Measurements from ENCODE around the gene TARP.

Gene TARP

DNA sequence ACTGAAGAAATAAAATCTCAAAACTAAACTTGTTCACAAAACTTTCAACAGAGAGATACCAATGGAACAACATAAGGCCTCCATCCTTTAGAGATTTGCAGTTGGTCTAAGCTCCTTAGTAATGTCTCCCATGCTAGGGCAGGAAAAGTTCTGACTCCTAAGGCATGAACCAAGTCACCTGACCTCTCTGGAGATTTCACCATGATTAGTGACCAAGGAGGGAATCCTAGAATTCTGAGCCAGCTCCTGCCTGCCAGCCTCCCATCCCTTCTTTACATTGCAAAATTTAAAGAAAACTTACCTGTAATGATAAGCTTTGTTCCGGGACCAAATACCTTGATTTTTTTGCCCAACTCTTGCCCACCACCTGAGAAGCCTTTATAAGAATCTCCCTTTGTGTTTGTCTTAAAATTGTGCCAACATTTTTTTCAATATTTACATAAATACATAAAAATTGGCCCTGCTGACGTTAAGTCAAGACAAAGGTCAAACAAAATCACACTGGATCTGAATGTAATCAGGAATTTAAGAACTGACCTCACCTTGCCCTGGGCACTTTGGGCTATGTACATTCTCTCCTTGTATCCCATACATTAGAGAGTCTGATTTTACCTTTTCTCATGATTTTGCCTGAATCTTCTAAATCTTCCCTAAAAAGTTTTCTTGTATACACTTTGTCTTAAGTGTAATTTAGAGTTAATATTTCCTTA lies at the start of gene TARP:
Gene TARP, minus strand, starts transcription at position 351 of the 710 bp plus-strand sequence.
- DNase-seq, result no peak
- no peaks in the 10 kb centered on the region for H3K4me1 ChIP-seq
- no peak within 1 kb of the TSS for H3K4me3 ChIP-seq
- no peaks in the 10 kb centered on the region for H3K36me3 ChIP-seq
- H3K27ac ChIP-seq (replicated peaks), result no peak within 1 kb of the TSS
- H3K27me3 ChIP-seq (ENCODE audit: low read depth), result no peaks in the 10 kb centered on the region
- no peaks in the 10 kb centered on the region for H3K9me3 ChIP-seq (replicated peaks)
- intact Hi-C loops (cut with micrococcal nuclease), result no loop called here
- TF ChIP-seq, protein P1, sequence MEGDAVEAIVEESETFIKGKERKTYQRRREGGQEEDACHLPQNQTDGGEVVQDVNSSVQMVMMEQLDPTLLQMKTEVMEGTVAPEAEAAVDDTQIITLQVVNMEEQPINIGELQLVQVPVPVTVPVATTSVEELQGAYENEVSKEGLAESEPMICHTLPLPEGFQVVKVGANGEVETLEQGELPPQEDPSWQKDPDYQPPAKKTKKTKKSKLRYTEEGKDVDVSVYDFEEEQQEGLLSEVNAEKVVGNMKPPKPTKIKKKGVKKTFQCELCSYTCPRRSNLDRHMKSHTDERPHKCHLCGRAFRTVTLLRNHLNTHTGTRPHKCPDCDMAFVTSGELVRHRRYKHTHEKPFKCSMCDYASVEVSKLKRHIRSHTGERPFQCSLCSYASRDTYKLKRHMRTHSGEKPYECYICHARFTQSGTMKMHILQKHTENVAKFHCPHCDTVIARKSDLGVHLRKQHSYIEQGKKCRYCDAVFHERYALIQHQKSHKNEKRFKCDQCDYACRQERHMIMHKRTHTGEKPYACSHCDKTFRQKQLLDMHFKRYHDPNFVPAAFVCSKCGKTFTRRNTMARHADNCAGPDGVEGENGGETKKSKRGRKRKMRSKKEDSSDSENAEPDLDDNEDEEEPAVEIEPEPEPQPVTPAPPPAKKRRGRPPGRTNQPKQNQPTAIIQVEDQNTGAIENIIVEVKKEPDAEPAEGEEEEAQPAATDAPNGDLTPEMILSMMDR (IDR thresholded peaks at IDR 0.05; ENCODE audit: borderline replicate concordance), result no peak

DNA sequence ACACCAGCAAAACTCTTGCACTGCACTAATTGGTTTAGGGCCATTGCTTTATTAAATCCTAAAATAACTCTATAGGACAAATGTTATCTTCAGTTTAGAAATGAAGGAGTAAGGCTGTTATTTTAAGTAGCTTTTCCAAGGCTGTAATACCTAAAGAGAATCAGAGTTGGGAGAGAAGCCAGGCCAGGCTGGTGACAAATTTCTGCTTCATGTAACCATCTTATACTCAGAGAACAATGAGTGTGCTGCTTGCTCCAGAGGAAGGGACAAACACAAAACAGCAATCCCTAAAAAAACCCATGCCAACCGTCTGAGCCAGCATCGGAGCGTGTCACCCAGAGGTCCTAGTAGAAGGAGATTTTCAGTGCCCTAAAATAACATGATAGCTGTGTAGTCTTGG lies 49.7 kb upstream of the TARP start:
- Histone ChIP-seq H3K27ac (replicated peaks) (no peak overlapping the region), H3K9me3 (replicated peaks) (no peaks in the 10 kb centered on the region), H3K4me1 (no peaks in the 10 kb centered on the region), H3K4me3 (no peak overlapping the region), H3K27me3 (ENCODE audit: low read depth) (peaks cover 14% of the 10 kb centered on the region), H3K36me3 (no peaks in the 10 kb centered on the region)
- TF ChIP-seq, protein P1 (IDR thresholded peaks at IDR 0.05; ENCODE audit: borderline replicate concordance), result no peak
- intact Hi-C loops (cut with micrococcal nuclease), result no loop called here
- DNase-seq, result no peak

DNA sequence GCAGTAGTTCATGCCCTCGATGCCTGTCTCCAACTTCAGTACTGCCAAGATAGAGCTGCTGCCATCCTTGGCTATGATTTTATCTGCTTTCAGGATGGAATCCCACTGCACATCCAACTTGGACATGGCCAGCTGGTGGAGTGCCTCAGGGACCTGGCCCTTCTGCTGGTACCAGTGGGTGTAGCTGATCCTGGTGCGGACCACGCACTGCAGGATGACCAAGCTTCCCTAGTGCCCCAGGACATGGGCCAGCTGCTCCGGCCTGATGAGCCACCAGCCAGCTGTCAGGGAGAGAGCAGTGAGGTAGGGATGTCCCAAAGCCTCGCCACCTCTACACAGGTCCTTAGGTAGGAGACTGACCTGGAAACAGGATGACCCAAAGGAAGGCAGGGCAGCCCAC lies 49.0 kb upstream of the TARP start:
- Histone ChIP-seq H3K36me3 (no peaks in the 10 kb centered on the region), H3K9me3 (replicated peaks) (no peaks in the 10 kb centered on the region), H3K4me1 (no peaks in the 10 kb centered on the region), H3K27ac (replicated peaks) (no peak overlapping the region), H3K4me3 (no peak overlapping the region), H3K27me3 (ENCODE audit: low read depth) (peaks cover 9% of the 10 kb centered on the region)
- no peak for DNase-seq
- TF ChIP-seq, protein P1 (IDR thresholded peaks at IDR 0.05; ENCODE audit: borderline replicate concordance), result no peak
- intact Hi-C loops (cut with micrococcal nuclease), result no loop called here

DNA sequence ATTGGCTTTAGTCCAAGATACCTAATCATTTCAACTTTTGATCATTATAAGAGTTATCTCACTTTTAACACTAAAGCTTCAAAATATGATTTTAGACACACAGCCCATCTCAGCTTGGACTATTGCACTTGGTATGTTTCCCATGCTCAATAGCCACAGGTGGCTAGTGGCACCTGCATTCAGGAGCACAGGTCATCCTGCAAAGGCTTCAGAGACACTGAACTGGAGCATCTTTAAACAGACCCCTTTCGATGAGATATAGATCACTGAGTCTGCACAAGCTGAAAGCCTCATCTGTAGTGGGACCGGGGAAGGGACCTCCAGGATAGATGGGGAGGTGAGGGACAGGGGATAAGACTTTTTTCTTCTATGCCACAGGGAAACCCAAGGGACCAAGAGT lies 48.5 kb upstream of the TARP start:
- intact Hi-C loops (cut with micrococcal nuclease), result no loop called here
- peaks cover 5% of the 10 kb centered on the region for H3K27me3 ChIP-seq (ENCODE audit: low read depth)
- H3K4me1 ChIP-seq, result no peaks in the 10 kb centered on the region
- DNase-seq, result no peak
- TF ChIP-seq, protein P1 (IDR thresholded peaks at IDR 0.05; ENCODE audit: borderline replicate concordance), result no peak
- no peak overlapping the region for H3K4me3 ChIP-seq
- H3K27ac ChIP-seq (replicated peaks), result no peak overlapping the region
- H3K36me3 ChIP-seq, result no peaks in the 10 kb centered on the region
- no peaks in the 10 kb centered on the region for H3K9me3 ChIP-seq (replicated peaks)

DNA sequence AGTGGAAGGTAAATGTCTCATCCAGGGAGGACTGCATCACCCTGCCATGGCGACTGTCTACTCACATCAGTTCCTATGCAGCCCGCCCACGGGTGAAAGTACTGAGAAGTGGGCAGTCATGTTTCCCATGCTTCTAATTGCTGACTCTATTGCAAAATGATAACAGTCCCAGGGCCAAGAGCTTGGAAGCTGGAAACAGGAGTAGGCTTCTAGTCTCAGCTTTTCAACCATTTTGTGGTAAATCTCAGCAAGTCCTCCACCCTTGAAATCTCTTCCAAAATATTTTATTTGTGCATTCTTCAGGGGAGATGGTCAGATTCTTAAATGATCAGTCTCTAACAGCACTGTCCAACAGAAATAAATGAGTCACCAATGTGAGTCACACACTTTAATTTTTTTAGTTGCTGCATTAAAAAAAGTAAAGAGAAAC lies 48.1 kb upstream of the TARP start:
- H3K4me1 ChIP-seq, result no peaks in the 10 kb centered on the region
- no peak overlapping the region for H3K27ac ChIP-seq (replicated peaks)
- no peak for DNase-seq
- intact Hi-C loops (cut with micrococcal nuclease), result no loop called here
- TF ChIP-seq, protein P1 (IDR thresholded peaks at IDR 0.05; ENCODE audit: borderline replicate concordance), result no peak
- H3K9me3 ChIP-seq (replicated peaks), result no peaks in the 10 kb centered on the region
- H3K36me3 ChIP-seq, result no peaks in the 10 kb centered on the region
- H3K4me3 ChIP-seq, result no peak overlapping the region
- H3K27me3 ChIP-seq (ENCODE audit: low read depth), result peaks cover under 1% of the 10 kb centered on the region

Data from left ventricle myocardium inferior (tissue), 1 donor.